CD4-positive, CD25-positive, alpha-beta regulatory T cell (primary cell): Measurements from ENCODE around the gene YPEL1. TPM values are rescaled to one million over a fixed set of nuclear protein-coding genes. Genes with fewer than 3 reads are reported as not detected.
A peak's percentile ranks its signal among the peaks of the same experiment; 100 is the strongest.

ENCODE experiments used
- ATAC-seq, 2 donors: fragments of 150-1000 bp; cut with Tn5 transposase; one replicate each; pipeline ENCODE4 v1.10.0; 2021; ENCODE audit warnings: low read depth in 2 of 2, moderate number of reproducible peaks in 2 of 2, moderate library complexity in 1 of 2
- DNase-seq, 3 donors: peaks; one replicate each; pipeline versions ENCODE4 v3.0.0 to v3.0.0-alpha.2; 2012 to 2022; ENCODE audit warnings: mixed read lengths in 1 of 3
- H3K27ac ChIP-seq: one replicate; pipeline ENCODE4 v1.7.0; 2013; ENCODE audit warnings: mild to moderate bottlenecking, low read length; ENCODE audit not compliant: insufficient read depth, poor library complexity, severe bottlenecking
- H3K27me3 ChIP-seq: one replicate; pipeline ENCODE4 v1.7.0; 2013; ENCODE audit warnings: low read length; ENCODE audit not compliant: control insufficient read depth, insufficient read depth
- H3K36me3 ChIP-seq: one replicate; pipeline ENCODE4 v1.7.0; 2013; ENCODE audit warnings: mild to moderate bottlenecking, low read length, moderate library complexity; ENCODE audit not compliant: control insufficient read depth, insufficient read depth
- H3K4me1 ChIP-seq: 2 replicates; pipeline ENCODE4 v1.7.0; 2013; ENCODE audit warnings: mild to moderate bottlenecking, low read length; ENCODE audit not compliant: insufficient read depth, control insufficient read depth, poor library complexity, severe bottlenecking
- H3K4me3 ChIP-seq: one replicate; pipeline ENCODE4 v1.7.0; 2013; ENCODE audit warnings: low read depth, mild to moderate bottlenecking, low read length, moderate library complexity
- H3K9me3 ChIP-seq, 2 experiments: 1 replicate in 1 of 2; 2 replicates in 1 of 2; pipeline ENCODE4 v1.7.0; 2013; ENCODE audit warnings: low read length in 2 of 2, mild to moderate bottlenecking in 1 of 2, moderate library complexity in 1 of 2; ENCODE audit not compliant: control insufficient read depth in 2 of 2
- H3K27ac Mint-ChIP-seq, 3 donors: one replicate each; pipeline ENCODE4 v1.8.0; 2020 to 2022; ENCODE audit warnings: mild to moderate bottlenecking in 3 of 3, mixed read lengths in 3 of 3, moderate library complexity in 2 of 3
- H3K27me3 Mint-ChIP-seq: one replicate; pipeline ENCODE4 v1.8.0; 2022; ENCODE audit warnings: mild to moderate bottlenecking, mixed read lengths
- H3K36me3 Mint-ChIP-seq: one replicate; pipeline ENCODE4 v1.8.0; 2020; ENCODE audit warnings: mixed read lengths
- H3K4me1 Mint-ChIP-seq, 4 donors: one replicate each; pipeline ENCODE4 v1.8.0; 2020 to 2022; ENCODE audit warnings: mixed read lengths in 4 of 4, mild to moderate bottlenecking in 1 of 4
- H3K4me3 Mint-ChIP-seq, 4 donors: one replicate each; pipeline ENCODE4 v1.8.0; 2020 to 2022; ENCODE audit warnings: mild to moderate bottlenecking in 4 of 4, mixed read lengths in 4 of 4, moderate library complexity in 3 of 4
- H3K9me3 Mint-ChIP-seq, 7 donors: one replicate each; pipeline ENCODE4 v1.8.0; 2020 to 2022; ENCODE audit warnings: mixed read lengths in 7 of 7, mild to moderate bottlenecking in 3 of 7, moderate library complexity in 2 of 7
- polyA plus RNA-seq, 4 donors: library from polyadenylated mRNA; unstranded; fragments of 300-500 nt; fragmentation: Illumina TruSeq; gene quantifications; one replicate each; pipeline ENCODE4 v1.2.3, GENCODE V29; 2021
- total RNA-seq: library from RNA; stranded (reverse); gene quantifications from one replicate; pipeline ENCODE4 v1.2.3, GENCODE V29; 2022

The YPEL1 gene
- total and polyA plus RNA-seq, 5 donors from 2014 or later: 5.4 to 20.1 (median 9.5) TPM

GRCh38 chr22:21661991-21662390, 73.6 kb downstream of the YPEL1 start:
- H3K9me3 Mint-ChIP-seq: peaks cover 0 to 1% (median 0%) of the 10 kb centered on the region in 7 donors
- peaks cover 0 to 25% (median 7%) of the 10 kb centered on the region in 4 donors for H3K4me1 Mint-ChIP-seq
- Histone ChIP-seq H3K27me3 (no peaks in the 10 kb centered on the region), H3K4me3 (no peak overlapping the region), H3K27ac (no peak overlapping the region), H3K36me3 (no peaks in the 10 kb centered on the region), H3K9me3 (no peaks in the 10 kb centered on the region), H3K4me1 (peaks cover 17% of the 10 kb centered on the region)
- peak overlapping the region in 1 of 4 donors; percentile 74 for H3K4me3 Mint-ChIP-seq
- H3K27me3 Mint-ChIP-seq: no peaks in the 10 kb centered on the region
- H3K27ac Mint-ChIP-seq: no peak overlapping the region
- no peaks in the 10 kb centered on the region for H3K36me3 Mint-ChIP-seq
- ATAC-seq: no peak
- DNase-seq: no peak

- Histone ChIP-seq H3K27ac (no peak overlapping the region), H3K4me1 (peaks cover 16% of the 10 kb centered on the region), H3K4me3 (no peak overlapping the region), H3K9me3 (no peaks in the 10 kb centered on the region), H3K27me3 (no peaks in the 10 kb centered on the region), H3K36me3 (no peaks in the 10 kb centered on the region)
- peaks cover 0 to 27% (median 8%) of the 10 kb centered on the region in 4 donors for H3K4me1 Mint-ChIP-seq
- H3K9me3 Mint-ChIP-seq: no peaks in the 10 kb centered on the region
- no peak for ATAC-seq
- H3K27ac Mint-ChIP-seq: no peak overlapping the region
- H3K36me3 Mint-ChIP-seq: no peaks in the 10 kb centered on the region
- no peaks in the 10 kb centered on the region for H3K27me3 Mint-ChIP-seq
- no peak for DNase-seq
- no peak overlapping the region for H3K4me3 Mint-ChIP-seq
Measured at GRCh38 chr22:21660904-21661303, 74.7 kb downstream of the YPEL1 start.

GRCh38 chr22:21659864-21660525, 75.6 kb downstream of the YPEL1 start:
- Histone ChIP-seq H3K4me3 (no peak overlapping the region), H3K9me3 (no peaks in the 10 kb centered on the region), H3K4me1 (peaks cover 12% of the 10 kb centered on the region), H3K27me3 (no peaks in the 10 kb centered on the region), H3K36me3 (no peaks in the 10 kb centered on the region), H3K27ac (no peak overlapping the region)
- Mint-ChIP-seq H3K4me1 (peaks cover 0 to 21% (median 8%) of the 10 kb centered on the region in 4 donors), H3K27me3 (no peaks in the 10 kb centered on the region), H3K4me3 (peak overlapping the region in 3 of 4 donors; percentile 48 to 77 (median 55)), H3K9me3 (no peaks in the 10 kb centered on the region), H3K27ac (no peak overlapping the region), H3K36me3 (no peaks in the 10 kb centered on the region)
- DNase-seq (no peak), ATAC-seq (no peak)

- peak; percentile 87 to 88 for ATAC-seq
- H3K27ac Mint-ChIP-seq: peak overlapping the region in 1 of 3 donors; percentile 91
- peak overlapping the region; percentile 33 for H3K27ac ChIP-seq
- H3K36me3 Mint-ChIP-seq: no peaks in the 10 kb centered on the region
- H3K27me3 Mint-ChIP-seq: no peaks in the 10 kb centered on the region
- peak overlapping the region; percentile 44 for H3K4me3 ChIP-seq
- no peaks in the 10 kb centered on the region for H3K9me3 Mint-ChIP-seq
- peaks cover 12% of the 10 kb centered on the region for H3K4me1 ChIP-seq
- no peaks in the 10 kb centered on the region for H3K36me3 ChIP-seq
- H3K27me3 ChIP-seq: no peaks in the 10 kb centered on the region
- peak overlapping the region; percentile 86 to 89 (median 88) for H3K4me3 Mint-ChIP-seq
- H3K9me3 ChIP-seq: no peaks in the 10 kb centered on the region
- peaks cover 0 to 20% (median 10%) of the 10 kb centered on the region in 4 donors for H3K4me1 Mint-ChIP-seq
- peak; percentile 67 to 81 (median 80) for DNase-seq
Measured at GRCh38 chr22:21657360-21658032, 78.1 kb downstream of the YPEL1 start.

- no peak overlapping the region for H3K27ac ChIP-seq
- no peaks in the 10 kb centered on the region for H3K27me3 ChIP-seq
- no peaks in the 10 kb centered on the region for H3K9me3 ChIP-seq
- DNase-seq (no peak), ATAC-seq (no peak)
- Mint-ChIP-seq H3K9me3 (no peaks in the 10 kb centered on the region), H3K27ac (peak overlapping the region in 1 of 3 donors; percentile 91), H3K27me3 (no peaks in the 10 kb centered on the region), H3K4me3 (peak overlapping the region; percentile 82 to 96 (median 87)), H3K36me3 (no peaks in the 10 kb centered on the region), H3K4me1 (peaks cover 0 to 20% (median 11%) of the 10 kb centered on the region in 4 donors)
- H3K4me3 ChIP-seq: no peak overlapping the region
- no peaks in the 10 kb centered on the region for H3K36me3 ChIP-seq
- H3K4me1 ChIP-seq: peaks cover 16% of the 10 kb centered on the region
Measured at GRCh38 chr22:21657020-21657359, 78.6 kb downstream of the YPEL1 start.

GRCh38 chr22:21652547-21653545, 82.7 kb downstream of the YPEL1 start:
- no peaks in the 10 kb centered on the region for H3K9me3 ChIP-seq
- H3K4me3 Mint-ChIP-seq: peak overlapping the region; percentile 82 to 93 (median 90)
- H3K27me3 Mint-ChIP-seq: no peaks in the 10 kb centered on the region
- no peaks in the 10 kb centered on the region for H3K36me3 Mint-ChIP-seq
- no peak overlapping the region for H3K27ac Mint-ChIP-seq
- no peaks in the 10 kb centered on the region for H3K9me3 Mint-ChIP-seq
- no peak overlapping the region for H3K27ac ChIP-seq
- DNase-seq (no peak), ATAC-seq (no peak)
- peaks cover 8 to 35% (median 21%) of the 10 kb centered on the region in 4 donors for H3K4me1 Mint-ChIP-seq
- H3K4me3 ChIP-seq: no peak overlapping the region
- no peaks in the 10 kb centered on the region for H3K27me3 ChIP-seq
- peaks cover 25% of the 10 kb centered on the region for H3K4me1 ChIP-seq
- no peaks in the 10 kb centered on the region for H3K36me3 ChIP-seq

- Histone ChIP-seq H3K27me3 (no peaks in the 10 kb centered on the region), H3K9me3 (no peaks in the 10 kb centered on the region), H3K4me1 (peaks cover 24% of the 10 kb centered on the region), H3K4me3 (peak overlapping the region; percentile 74), H3K27ac (no peak overlapping the region), H3K36me3 (no peaks in the 10 kb centered on the region)
- ATAC-seq: peak; percentile 93 to 96
- H3K4me3 Mint-ChIP-seq: peak overlapping the region; percentile 89 to 95 (median 92)
- H3K9me3 Mint-ChIP-seq: no peaks in the 10 kb centered on the region
- H3K36me3 Mint-ChIP-seq: no peaks in the 10 kb centered on the region
- DNase-seq: peak; percentile 76 to 91 (median 79)
- peak overlapping the region in 1 of 3 donors; percentile 30 for H3K27ac Mint-ChIP-seq
- H3K4me1 Mint-ChIP-seq: peaks cover 8 to 31% (median 20%) of the 10 kb centered on the region in 4 donors
- H3K27me3 Mint-ChIP-seq: no peaks in the 10 kb centered on the region
Measured at GRCh38 chr22:21652010-21652546, 83.5 kb downstream of the YPEL1 start.
